ENCODE results near the gene APAF1. TPM values are rescaled to one million over a fixed set of nuclear protein-coding genes. Genes with fewer than 3 reads are reported as not detected.

The APAF1 gene
- total RNA-seq, 4 donors from 2014 or later = 9.1 to 10.9 (median 10.0) TPM

DNA sequence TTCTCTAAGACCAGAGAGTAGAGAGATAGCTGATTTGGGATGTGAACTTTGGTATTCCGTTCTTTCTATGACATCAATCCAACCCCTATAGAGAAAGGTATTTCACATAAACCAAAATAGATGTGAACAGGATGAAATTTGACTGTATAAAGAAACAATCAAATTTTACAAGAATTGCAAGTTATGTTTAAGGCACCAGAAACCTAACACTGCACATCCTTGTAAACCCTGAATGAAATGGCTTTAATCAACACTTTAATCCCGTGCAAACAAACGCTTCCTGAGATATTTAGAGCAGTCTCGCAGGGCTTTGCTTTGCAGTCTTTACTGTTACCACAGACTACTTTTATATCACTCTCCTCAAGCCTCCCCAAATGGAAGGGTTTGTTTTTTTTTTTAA lies 125.1 kb downstream of the APAF1 start:
- TF ChIP-seq POLR2A (IDR thresholded peaks at IDR 0.05; ENCODE audit: low read depth) (no peak), CTCF (IDR thresholded peaks at IDR 0.05) (no peak), POLR2AphosphoS5 (IDR thresholded peaks at IDR 0.05) (no peak), EP300 (IDR thresholded peaks at IDR 0.05) (no peak)
- intact Hi-C loops (cut with DNase I) = no loop called here
- peaks cover 0 to 10% (median 0%) of the 10 kb centered on the region in 4 donors for H3K36me3 ChIP-seq
- H3K27ac ChIP-seq (replicated peaks in 1 of 4) = no peak overlapping the region
- H3K4me3 ChIP-seq = no peak overlapping the region
- H3K9me3 ChIP-seq = no peaks in the 10 kb centered on the region
- H3K4me1 ChIP-seq = no peaks in the 10 kb centered on the region
- no peaks in the 10 kb centered on the region for H3K27me3 ChIP-seq
- DNase-seq (ENCODE audit: extremely low spot score) = no peak
- 94% methylated on average over 4 of the region's 4 CpGs for WGBS

DNA sequence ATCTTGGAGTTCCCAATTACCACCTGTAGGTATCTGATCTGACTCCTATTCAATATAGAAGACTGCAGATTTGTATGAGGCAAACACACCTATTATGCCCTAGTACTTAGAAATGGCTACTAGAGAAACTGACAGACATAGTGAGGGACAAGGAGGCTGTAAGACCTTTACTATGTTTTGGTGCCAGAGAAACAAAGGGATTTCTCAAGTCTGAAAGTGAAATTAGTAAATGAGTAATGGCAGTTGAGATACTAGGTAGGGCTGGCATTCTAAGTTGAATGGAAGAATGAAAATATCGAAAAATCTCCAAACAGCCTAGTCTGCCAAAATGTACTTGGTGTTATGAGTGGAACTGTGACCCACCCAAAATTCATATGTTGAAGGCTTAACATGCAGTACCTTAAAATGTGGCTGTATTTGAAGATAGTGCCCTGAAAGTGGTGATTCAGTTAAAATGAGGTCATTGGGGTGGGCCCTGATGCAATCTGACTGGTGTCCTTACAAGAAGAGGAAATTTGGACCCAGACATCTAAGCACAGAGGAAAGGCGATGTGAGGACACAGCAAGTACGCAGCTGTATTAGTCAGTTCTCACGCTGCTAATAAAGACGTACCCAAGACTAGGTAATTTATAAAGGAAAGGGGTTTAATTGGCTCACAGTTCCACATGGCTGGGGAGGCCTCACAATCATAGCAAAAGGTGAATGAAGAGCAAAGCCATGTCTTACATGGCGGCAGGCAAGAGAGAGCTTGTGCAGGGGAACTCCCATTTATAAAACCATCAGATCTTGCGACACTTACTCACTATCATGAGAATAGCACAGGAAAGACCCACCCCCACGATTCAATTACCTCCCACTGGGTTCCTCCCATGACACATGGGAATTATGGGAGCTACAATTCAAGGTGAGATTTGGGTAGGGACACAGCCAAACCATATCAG lies 127.0 kb downstream of the APAF1 start:
- TF ChIP-seq POLR2A (IDR thresholded peaks at IDR 0.05; ENCODE audit: low read depth) = no peak
- Histone ChIP-seq H3K27me3 (no peaks in the 10 kb centered on the region), H3K27ac (replicated peaks in 1 of 4) (no peak overlapping the region), H3K36me3 (peaks cover 0 to 10% (median 0%) of the 10 kb centered on the region in 4 donors), H3K9me3 (no peaks in the 10 kb centered on the region), H3K4me3 (no peak overlapping the region), H3K4me1 (no peaks in the 10 kb centered on the region)
- WGBS = 87% methylated on average over 8 of the region's 8 CpGs
- no peak for DNase-seq (ENCODE audit: extremely low spot score)
- intact Hi-C loops (cut with DNase I) = no loop called here

DNA sequence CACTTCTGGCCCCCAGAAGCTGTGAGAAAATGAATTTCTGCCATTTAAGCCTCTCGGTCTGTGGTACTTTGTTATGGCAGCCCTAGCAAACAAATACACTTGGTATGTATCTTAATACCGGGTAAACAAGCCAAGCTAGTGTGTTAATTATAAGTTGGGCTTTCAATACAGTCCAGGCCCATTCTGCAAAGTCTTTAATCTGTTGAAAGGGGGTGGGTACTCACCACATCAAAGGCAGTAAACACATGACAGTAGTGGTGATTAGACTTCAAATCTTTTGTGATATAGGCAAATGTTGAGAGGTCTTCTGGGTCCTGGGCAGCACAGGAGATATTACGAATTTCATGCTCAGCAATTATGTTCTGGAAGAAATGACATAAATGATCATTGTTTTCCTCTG lies 127.7 kb downstream of the APAF1 start:
- Histone ChIP-seq H3K9me3 (no peaks in the 10 kb centered on the region), H3K36me3 (peaks cover 0 to 10% (median 0%) of the 10 kb centered on the region in 4 donors), H3K27ac (replicated peaks in 1 of 4) (no peak overlapping the region), H3K4me3 (no peak overlapping the region), H3K27me3 (no peaks in the 10 kb centered on the region), H3K4me1 (no peaks in the 10 kb centered on the region)
- TF ChIP-seq POLR2AphosphoS5 (IDR thresholded peaks at IDR 0.05) (no peak), POLR2A (IDR thresholded peaks at IDR 0.05; ENCODE audit: low read depth) (no peak), EP300 (IDR thresholded peaks at IDR 0.05) (no peak), CTCF (IDR thresholded peaks at IDR 0.05) (no peak)
- DNase-seq (ENCODE audit: extremely low spot score) = no peak
- intact Hi-C loops (cut with DNase I) = no loop called here
- WGBS = 94% methylated on average over 1 of the region's 3 CpGs

DNA sequence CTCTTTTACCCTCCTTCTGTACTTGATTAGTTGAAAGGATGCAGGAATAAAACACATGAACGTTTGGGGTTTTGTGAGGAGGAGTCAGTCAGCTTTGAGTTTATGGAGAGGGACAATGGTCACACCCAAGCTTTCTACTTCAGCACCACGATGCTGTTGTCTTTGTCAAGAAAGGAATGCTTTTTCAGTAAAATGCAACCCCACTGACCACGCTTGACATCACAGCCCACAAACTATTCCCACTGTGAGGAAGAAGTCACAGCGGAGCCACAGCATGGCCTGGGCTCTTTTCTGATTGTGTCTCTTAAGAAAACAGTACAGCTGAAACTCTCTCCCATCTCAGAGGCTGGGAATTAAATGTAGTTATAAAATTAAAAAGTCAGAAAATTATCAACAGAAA lies 135.2 kb downstream of the APAF1 start:
- H3K27ac ChIP-seq (replicated peaks in 1 of 4) = no peak overlapping the region
- no peak for DNase-seq (ENCODE audit: extremely low spot score)
- H3K4me3 ChIP-seq = no peak overlapping the region
- no peaks in the 10 kb centered on the region for H3K4me1 ChIP-seq
- intact Hi-C loops (cut with DNase I) = no loop called here
- H3K9me3 ChIP-seq = no peaks in the 10 kb centered on the region
- 67% methylated on average over 4 of the region's 4 CpGs for WGBS
- no peak for TF ChIP-seq CTCF (IDR thresholded peaks at IDR 0.05)
- TF ChIP-seq EP300 (IDR thresholded peaks at IDR 0.05) = no peak
- TF ChIP-seq POLR2AphosphoS5 (IDR thresholded peaks at IDR 0.05) = no peak
- TF ChIP-seq POLR2A (IDR thresholded peaks at IDR 0.05; ENCODE audit: low read depth) = no peak
- H3K27me3 ChIP-seq = no peaks in the 10 kb centered on the region
- no peaks in the 10 kb centered on the region for H3K36me3 ChIP-seq

- no peak overlapping the region for H3K27ac ChIP-seq (replicated peaks in 1 of 4)
- H3K36me3 ChIP-seq = no peaks in the 10 kb centered on the region
- WGBS = 100% methylated on average over 2 of the region's 2 CpGs
- no peaks in the 10 kb centered on the region for H3K4me1 ChIP-seq
- no peak overlapping the region for H3K4me3 ChIP-seq
- intact Hi-C loops (cut with DNase I) = no loop called here
- no peak for DNase-seq (ENCODE audit: extremely low spot score)
- H3K27me3 ChIP-seq = no peaks in the 10 kb centered on the region
- no peak for TF ChIP-seq POLR2AphosphoS5 (IDR thresholded peaks at IDR 0.05)
- H3K9me3 ChIP-seq = no peaks in the 10 kb centered on the region
Measured at GRCh38 chr12:98783420-98783819, 138.3 kb downstream of the APAF1 start.

Small RNA genes lying within 50 kb of the gene (small RNA-seq; reads per million reads assigned to genes)
- 1.5 to 3.3 (median 3.0) reads per million in 3 donors for gene SNORA53

Other genes starting within 250 kb of the APAF1 start
- gene TMPO, start 129.7 kb upstream of the APAF1 start, total RNA-seq = 10 to 100 TPM; 37.1 to 54.8 (median 49.8) TPM
- gene SLC25A3, start 51.6 kb upstream of the APAF1 start, total RNA-seq = 100 to 1,000 TPM; 505 to 652 (median 520) TPM
- 10 to 100 TPM in 2 of 4 donors, 1 to 10 TPM in 2; 4.2 to 14.0 (median 10.2) TPM for gene IKBIP, start 502 bp upstream of the APAF1 start, total RNA-seq

All from esophagus muscularis mucosa (tissue), 4 donors.